GM18499 (cell line): ENCODE measurements around the gene GSTO2.
A peak's percentile ranks its signal among the peaks of the same experiment; 100 is the strongest.

Experiments used
- ATAC-seq: cut with Tn5 transposase; IDR thresholded peaks from one replicate; pipeline ENCODE4 v1.9.1; 2021; ENCODE audit warnings: moderate number of reproducible peaks; ENCODE audit not compliant: insufficient read depth, unreplicated experiment

Gene GSTO2

DNA sequence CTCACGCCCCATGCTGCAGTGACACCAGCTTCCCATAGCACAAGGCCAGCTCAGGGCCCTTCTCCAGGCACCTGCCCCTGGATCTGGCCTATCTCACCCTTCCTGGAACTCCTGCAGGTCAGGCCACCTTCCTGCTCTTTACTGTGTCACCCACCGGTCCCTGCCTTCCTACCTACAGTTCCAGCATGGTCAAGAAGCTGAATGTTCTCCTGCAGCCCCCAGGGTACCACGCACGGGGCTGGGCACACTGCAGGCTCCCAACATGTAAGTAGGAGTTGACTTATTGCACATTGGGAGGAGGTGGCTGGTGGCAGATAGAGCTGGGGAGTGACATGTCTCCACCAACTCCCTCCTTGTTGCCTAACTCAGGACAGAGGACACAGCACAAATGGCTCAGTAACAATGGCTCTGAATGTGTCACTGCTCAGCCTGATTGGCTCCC is 54.8 kb downstream of the GSTO2 start:
- ATAC-seq, result no peak

GRCh38 chr10:104324221-104324686 is 55.3 kb downstream of the GSTO2 start:
- no peak for ATAC-seq

- no peak for ATAC-seq
These were observed 55.9 kb downstream of the GSTO2 start for GRCh38 chr10:104324931-104325330.

DNA sequence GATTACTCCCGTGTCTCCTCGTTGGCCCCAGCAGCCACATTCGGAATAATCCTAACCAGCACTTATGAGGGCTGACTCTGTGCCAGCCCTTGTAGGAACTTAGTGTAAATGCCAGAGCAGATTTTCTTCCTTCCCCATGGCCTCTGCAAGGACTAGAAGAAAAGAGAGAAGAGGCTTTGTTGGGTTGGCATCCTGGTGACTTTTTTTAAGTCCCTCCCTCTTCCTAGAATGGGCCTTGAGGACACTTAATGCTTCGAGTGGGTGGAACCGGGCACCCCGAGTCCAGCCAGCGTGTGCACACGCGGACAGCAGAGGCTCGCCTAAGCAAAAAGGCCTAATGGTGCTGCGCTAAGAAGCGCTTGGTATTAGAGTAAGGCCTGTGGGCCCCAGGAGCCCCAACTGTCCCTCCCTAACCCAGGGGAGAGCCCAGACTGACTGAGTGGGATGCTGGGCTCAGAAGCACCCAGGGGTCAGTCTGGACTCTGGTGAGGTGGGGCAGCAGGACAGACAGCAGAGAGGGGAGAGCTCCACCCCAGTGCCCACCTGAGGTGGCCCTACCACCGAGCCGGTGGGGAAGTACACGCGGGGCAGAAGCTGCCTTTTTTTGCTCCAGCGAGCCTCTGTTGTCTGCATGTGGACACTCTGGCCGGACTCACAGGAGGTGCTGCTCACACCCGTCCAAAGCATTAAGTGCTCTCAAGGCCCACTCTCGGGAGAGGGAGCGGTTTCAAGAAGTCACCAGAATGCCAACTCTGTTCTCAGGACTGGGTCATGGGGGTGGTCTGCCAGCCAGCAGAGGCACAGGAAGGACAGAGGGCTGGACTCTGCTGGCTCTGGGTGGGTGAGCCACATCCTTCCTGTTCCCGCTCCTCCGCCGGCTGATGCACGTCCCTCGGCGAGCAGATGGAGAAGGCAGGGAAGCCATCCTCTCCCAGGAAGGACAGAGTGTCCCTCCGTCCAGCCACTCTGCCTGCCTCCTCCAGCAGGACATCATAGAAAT is 56.8 kb downstream of the GSTO2 start:
- no peak for ATAC-seq

GRCh38 chr10:104326991-104327610 is 58.1 kb downstream of the GSTO2 start:
- ATAC-seq, result no peak

DNA sequence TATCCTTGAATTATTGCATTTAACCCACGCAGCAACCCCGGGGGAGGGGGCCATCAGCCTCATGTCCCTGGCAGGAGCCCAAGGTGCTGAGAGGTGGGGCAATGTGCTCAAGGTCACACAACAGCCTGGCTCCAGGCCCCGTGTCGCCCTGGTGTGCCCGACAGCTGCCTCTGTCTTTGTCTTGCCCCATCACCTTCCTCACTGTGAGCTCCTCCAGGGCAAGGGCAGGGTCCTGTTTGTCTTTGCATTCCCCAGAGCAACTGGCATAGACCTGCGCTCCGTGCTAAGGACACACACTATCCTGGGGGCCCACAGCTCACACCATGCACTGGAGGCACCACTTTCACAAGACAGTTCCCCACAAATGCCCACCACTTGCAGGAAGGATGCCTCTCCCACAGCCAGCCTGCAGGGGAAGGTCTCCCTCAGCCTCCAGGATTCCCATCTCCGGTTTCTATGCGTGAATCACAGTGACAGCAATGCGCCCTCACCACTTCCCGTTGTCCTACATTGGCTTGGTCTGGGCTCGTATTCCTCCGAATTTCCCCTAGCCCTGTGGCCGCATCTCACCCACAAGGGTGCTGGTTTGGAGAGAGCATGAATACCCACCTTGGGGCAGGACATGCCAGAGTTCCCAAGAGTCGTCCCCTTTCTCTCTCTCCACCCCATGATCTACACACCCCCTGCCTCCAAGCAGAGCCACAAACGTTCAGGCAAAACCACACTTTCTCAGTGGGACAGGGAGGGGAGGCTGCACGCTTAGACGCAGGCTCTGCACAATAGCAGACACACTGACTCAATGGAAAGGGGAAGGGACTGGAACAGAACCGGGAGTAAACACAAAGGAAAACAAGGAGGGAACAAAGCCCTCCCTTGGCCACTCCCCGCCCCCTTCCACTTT is 59.0 kb downstream of the GSTO2 start:
- ATAC-seq, result no peak

- ATAC-seq, result no peak
These were observed 59.6 kb downstream of the GSTO2 start for GRCh38 chr10:104328646-104328895.

GRCh38 chr10:104328896-104329710 is 60.1 kb downstream of the GSTO2 start:
- peak; percentile 43 for ATAC-seq

- no peak for ATAC-seq
These were observed 60.8 kb downstream of the GSTO2 start for GRCh38 chr10:104329735-104330134.

GRCh38 chr10:104330168-104331110 is 61.5 kb downstream of the GSTO2 start:
- no peak for ATAC-seq

DNA sequence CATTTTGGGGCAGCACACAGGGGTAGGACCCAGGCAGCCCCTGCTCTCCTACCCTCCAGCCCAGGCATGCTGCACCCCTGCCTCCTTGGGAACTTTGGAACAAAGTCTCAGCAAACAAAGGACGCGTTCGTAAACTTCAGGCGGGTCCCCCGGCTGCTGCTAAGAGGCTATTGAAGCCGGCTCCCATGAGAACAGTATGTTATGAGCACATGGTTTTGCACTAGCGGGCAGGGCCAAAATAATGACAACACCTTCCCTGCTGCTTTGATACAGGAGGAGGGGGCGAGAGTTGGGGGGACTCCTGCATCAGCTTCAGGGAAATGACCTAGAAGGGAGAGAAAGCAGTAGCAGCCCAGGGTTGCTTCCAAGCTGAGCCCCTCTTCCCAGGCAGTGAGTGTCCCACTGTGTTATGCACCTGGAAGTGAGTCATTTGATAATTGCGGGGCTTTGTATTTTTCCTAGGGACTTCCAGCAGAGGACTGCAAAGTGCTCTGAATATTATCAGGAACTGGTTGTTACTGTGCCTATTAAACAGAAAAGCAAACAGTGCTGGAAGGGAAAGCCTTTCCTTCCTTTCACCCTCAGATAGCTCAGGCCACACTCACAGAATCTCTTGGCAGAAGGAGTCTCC is 62.3 kb downstream of the GSTO2 start:
- ATAC-seq, result no peak

DNA sequence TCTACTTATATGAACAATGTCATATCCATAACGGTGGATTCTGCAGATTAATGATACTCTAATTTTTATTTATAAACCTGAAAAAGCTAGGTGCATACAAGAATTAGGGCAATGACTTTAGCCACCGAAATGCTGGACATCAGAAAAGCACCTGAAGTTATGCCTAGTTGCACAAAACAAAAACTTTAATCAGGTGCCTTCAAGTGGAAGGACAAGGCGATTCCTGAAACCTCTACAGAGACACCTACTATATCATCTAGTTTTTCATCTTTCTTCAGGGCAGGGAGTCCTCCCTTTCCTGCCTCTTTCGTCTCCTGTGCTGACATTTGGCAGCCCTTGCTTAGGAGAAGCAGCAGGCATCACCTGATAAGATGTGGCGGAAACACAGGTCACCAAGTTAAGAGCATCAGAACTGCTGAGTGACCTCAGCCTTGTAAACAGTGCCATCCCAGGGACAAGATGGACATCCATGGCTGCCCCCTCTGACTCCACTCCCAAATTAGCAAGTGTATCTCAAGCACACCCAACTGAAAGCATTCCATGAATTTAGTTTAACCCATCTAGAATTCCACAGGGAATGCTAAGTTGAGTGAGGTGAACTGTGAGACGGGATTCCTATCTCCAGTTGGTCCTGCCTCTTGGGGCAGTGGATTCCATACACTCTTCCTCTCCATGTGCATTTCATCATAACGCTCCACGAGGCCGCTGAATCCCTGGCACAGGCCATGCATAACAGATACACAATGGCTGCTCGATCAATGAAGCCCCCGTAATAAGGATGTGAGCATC is 63.5 kb downstream of the GSTO2 start:
- ATAC-seq, result no peak

GRCh38 chr10:104333032-104333727 is 64.2 kb downstream of the GSTO2 start:
- ATAC-seq, result no peak

DNA sequence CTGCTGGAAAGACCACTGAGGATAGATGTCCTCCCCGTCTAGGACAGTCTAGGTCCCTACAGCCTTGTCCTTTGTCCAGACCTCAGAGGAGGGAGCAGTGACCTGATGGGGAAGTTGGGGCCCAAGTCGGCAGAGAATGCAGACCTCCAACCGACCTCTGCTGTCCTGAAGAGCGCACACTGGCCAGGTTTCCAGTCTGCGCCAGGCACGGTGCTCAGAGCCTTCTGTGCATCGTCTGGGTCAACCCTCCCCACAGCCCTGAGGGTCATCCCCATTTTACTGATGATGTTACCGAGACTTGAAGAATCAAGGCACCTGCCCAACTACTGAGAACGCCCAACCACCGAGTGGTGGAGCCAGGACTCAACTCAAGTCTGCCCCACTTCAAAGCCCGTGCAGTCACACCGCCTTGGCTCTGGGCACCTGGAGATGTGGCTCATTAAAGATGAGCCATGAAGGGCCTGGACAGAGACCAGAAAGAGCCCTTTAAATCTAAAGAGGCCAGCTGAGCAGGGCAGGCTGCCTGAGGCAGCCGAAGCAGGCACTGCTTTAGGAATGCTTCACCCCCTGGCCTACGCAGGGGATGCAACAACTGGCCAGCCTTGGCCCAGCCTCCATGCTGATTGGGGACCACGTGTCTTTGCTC is 64.9 kb downstream of the GSTO2 start:
- no peak for ATAC-seq

DNA sequence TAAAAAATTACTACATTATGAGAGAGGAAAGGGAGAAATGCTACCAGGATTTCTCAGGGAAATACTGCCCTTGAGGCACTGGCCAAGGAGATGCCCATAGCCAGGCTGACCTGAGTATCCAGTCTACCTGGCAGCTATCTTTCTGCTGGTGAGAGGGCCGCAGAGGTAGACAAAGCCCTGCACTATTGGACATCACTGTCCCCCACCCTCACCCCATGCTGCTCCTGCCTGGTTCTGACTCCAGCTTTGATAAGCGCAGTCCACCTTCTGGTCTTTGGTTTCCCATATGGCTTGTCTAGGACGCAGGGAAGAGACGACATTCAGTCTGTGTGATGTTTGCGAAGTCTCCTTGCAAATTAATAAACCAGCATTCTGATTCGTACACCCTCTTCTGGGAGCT is 65.6 kb downstream of the GSTO2 start:
- ATAC-seq, result no peak

- ATAC-seq, result no peak
These were observed 66.1 kb downstream of the GSTO2 start for GRCh38 chr10:104334965-104335650.
